Measurements from ENCODE around the gene TM4SF1.
A peak's percentile ranks its signal among the peaks of the same experiment; 100 is the strongest.

Gene TM4SF1

DNA sequence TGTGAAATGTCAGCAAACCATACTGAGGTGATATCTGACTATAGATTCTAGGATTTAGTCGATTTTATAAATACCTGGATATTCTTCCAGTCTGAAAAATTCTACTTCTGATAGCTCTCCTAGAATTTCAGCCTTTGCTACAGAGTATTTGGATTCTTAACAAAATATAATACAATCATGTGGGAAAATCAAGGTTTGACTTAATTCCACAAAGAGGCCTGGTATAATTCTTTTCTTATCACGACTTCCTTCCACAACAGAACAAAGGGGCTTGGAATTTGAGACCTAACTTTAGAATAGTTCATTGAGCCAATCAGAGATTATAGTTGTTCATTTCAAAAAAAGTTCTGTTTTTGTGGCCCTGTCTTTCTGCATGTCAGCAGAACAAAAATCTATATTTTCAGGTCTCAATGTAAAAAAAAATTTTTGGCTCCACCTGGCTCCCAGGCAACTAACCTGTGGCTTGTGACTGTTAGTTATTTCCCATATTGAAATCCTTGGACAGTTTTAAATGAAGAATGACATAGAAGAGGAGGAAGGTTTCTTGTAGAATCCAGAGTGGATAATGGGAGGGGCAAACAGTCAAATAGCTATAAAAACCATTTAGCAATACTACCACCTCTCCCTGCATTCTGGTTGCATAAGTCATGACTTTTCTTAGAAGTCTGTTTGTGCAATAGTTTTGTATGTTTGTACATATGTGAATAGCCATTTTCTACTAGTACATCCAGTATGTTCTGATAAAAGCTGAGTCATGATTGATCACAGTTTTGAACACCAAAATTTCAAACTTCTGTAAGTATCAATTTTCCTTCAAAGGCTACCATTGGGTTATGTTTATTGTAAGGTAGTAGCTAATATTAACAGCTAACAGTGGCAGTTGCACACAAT is 4.0 kb downstream of the TM4SF1 start:
- H2BK120ac ChIP-seq (ENCODE audit: low read depth, low read length), result no peak overlapping the region
- H3K9me3 ChIP-seq (ENCODE audit: control insufficient read depth, low read length), result no peaks in the 10 kb centered on the region
- no peak overlapping the region for H4K91ac ChIP-seq (ENCODE audit: low read length)
- H3K79me1 ChIP-seq (replicated peaks; ENCODE audit: low read length, poor library complexity, severe bottlenecking), result no peaks in the 10 kb centered on the region
- no peak overlapping the region for H2BK12ac ChIP-seq (ENCODE audit: low read length in 2 of 2)
- DNase-seq, result peak; percentile 90
- no peaks in the 10 kb centered on the region for H3K27me3 ChIP-seq (ENCODE audit: control insufficient read depth in 1 of 2, insufficient read depth in 1 of 2, low read length in 2 of 2)
- H2BK5ac ChIP-seq (ENCODE audit: low read depth, low read length, poor library complexity, severe bottlenecking), result no peak overlapping the region
- no CpG with 5 or more reads among the region's 2 CpGs for WGBS
- H3K27ac ChIP-seq (ENCODE audit: low read length, poor library complexity, severe bottlenecking), result peak overlapping the region; percentile 39
- H3K18ac ChIP-seq (ENCODE audit: low read depth in 1 of 2, low read length in 2 of 2), result no peak overlapping the region
- H3K4ac ChIP-seq (ENCODE audit: low read depth in 1 of 2, low read length in 2 of 2), result no peak overlapping the region
- H2AK5ac ChIP-seq (ENCODE audit: low read length, severe bottlenecking), result no peak overlapping the region
- H3K9ac ChIP-seq (ENCODE audit: low read length), result peak overlapping the region; percentile 13
- H3K36me3 ChIP-seq (ENCODE audit: control insufficient read depth in 1 of 2, insufficient read depth in 2 of 2, low read depth in 1 of 2, low read length in 2 of 2), result peaks cover 9 to 13% of the 10 kb centered on the region in 2 experiments
- H3K23ac ChIP-seq (ENCODE audit: low read length in 2 of 2), result no peak overlapping the region
- no peak overlapping the region for H4K8ac ChIP-seq (ENCODE audit: low read length)
- no peak overlapping the region for H3K4me2 ChIP-seq (ENCODE audit: low read length, poor library complexity, severe bottlenecking)
- H3K4me1 ChIP-seq (ENCODE audit: control insufficient read depth, insufficient read depth, low read depth, low read length), result peaks cover 7% of the 10 kb centered on the region
- no peak overlapping the region for H3K14ac ChIP-seq (ENCODE audit: low read length in 2 of 2)
- H3K4me3 ChIP-seq (ENCODE audit: insufficient read depth in 1 of 2, low read depth in 1 of 2, low read length in 2 of 2), result no peak overlapping the region
- H2AFZ ChIP-seq (ENCODE audit: low read depth, low read length), result no peak overlapping the region
- no peak overlapping the region for H2BK15ac ChIP-seq (ENCODE audit: low read depth, poor library complexity, severe bottlenecking)

DNA sequence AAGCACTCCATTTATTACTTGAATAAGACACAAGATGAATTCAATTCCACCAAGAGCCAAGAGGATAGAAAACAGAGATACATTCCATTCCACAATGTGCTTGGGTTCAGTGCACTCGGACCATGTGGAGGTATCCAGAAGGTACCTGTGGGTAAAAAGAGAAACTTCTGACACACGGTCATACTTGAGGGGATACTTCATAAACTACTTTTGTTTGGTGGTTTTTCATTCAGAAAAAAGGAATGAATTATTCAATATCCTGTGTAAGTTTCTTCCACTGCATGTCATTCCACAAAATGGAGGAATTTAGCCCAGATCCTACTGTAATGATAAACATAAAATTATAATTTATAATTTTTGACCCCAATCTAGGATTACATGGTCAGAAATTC is 5.7 kb downstream of the TM4SF1 start:
- no peak overlapping the region for H2BK120ac ChIP-seq (ENCODE audit: low read depth, low read length)
- no peak overlapping the region for H3K27ac ChIP-seq (ENCODE audit: low read length, poor library complexity, severe bottlenecking)
- 93% methylated on average over 2 of the region's 2 CpGs for WGBS
- no peaks in the 10 kb centered on the region for H3K9me3 ChIP-seq (ENCODE audit: control insufficient read depth, low read length)
- H3K4me2 ChIP-seq (ENCODE audit: low read length, poor library complexity, severe bottlenecking), result no peak overlapping the region
- no peak overlapping the region for H2BK5ac ChIP-seq (ENCODE audit: low read depth, low read length, poor library complexity, severe bottlenecking)
- H2BK15ac ChIP-seq (ENCODE audit: low read depth, poor library complexity, severe bottlenecking), result no peak overlapping the region
- no peak for DNase-seq
- H3K9ac ChIP-seq (ENCODE audit: low read length), result no peak overlapping the region
- H3K4me3 ChIP-seq (ENCODE audit: insufficient read depth in 1 of 2, low read depth in 1 of 2, low read length in 2 of 2), result no peak overlapping the region
- no peaks in the 10 kb centered on the region for H3K79me1 ChIP-seq (replicated peaks; ENCODE audit: low read length, poor library complexity, severe bottlenecking)
- no peak overlapping the region for H3K14ac ChIP-seq (ENCODE audit: low read length in 2 of 2)
- H3K23ac ChIP-seq (ENCODE audit: low read length in 2 of 2), result no peak overlapping the region
- peaks cover 8% of the 10 kb centered on the region for H3K4me1 ChIP-seq (ENCODE audit: control insufficient read depth, insufficient read depth, low read depth, low read length)
- no peak overlapping the region for H2AK5ac ChIP-seq (ENCODE audit: low read length, severe bottlenecking)
- H3K36me3 ChIP-seq (ENCODE audit: control insufficient read depth in 1 of 2, insufficient read depth in 2 of 2, low read depth in 1 of 2, low read length in 2 of 2), result peaks cover 9 to 13% of the 10 kb centered on the region in 2 experiments
- no peak overlapping the region for H2AFZ ChIP-seq (ENCODE audit: low read depth, low read length)
- no peak overlapping the region for H4K91ac ChIP-seq (ENCODE audit: low read length)
- H2BK12ac ChIP-seq (ENCODE audit: low read length in 2 of 2), result no peak overlapping the region
- no peak overlapping the region for H3K18ac ChIP-seq (ENCODE audit: low read depth in 1 of 2, low read length in 2 of 2)
- no peaks in the 10 kb centered on the region for H3K27me3 ChIP-seq (ENCODE audit: control insufficient read depth in 1 of 2, insufficient read depth in 1 of 2, low read length in 2 of 2)
- no peak overlapping the region for H4K8ac ChIP-seq (ENCODE audit: low read length)
- no peak overlapping the region for H3K4ac ChIP-seq (ENCODE audit: low read depth in 1 of 2, low read length in 2 of 2)

DNA sequence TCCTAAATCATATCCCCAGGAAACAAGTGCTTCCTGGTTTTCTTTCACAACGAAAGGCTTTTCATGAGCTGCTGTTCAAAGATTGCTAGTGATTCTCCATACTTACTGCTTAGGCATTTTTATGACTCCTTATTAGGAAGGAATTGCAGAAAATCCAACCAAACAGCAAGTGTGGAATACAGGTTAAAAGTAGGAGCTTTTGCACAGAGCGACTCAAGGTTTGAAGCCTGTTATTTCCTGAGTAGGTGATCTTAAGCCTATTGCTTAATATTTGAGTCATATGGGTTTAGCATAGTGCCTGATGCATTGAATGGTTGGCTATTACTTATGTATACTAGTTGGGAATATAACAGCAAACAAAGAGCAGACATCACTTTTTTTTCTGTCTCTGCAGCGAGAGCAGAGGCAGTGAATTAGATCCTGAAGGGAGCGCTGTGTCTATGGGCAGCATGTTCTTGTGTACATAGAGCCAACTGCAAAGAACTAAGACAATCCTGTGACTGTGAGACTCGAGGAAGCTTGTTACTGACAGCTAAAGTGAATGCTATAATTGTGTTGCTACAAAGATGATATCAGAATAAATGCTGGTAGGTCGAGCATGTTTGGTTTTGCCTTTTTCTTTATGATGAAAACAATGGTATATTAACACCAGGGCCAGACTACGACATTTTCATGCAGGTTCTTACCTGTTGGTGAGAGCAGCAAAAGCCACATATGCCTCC is 6.3 kb downstream of the TM4SF1 start:
- Histone ChIP-seq H2BK15ac (ENCODE audit: low read depth, poor library complexity, severe bottlenecking) (no peak overlapping the region), H2BK5ac (ENCODE audit: low read depth, low read length, poor library complexity, severe bottlenecking) (no peak overlapping the region), H3K18ac (ENCODE audit: low read depth in 1 of 2, low read length in 2 of 2) (peak overlapping the region in 1 of 2 experiments; percentile 69), H3K36me3 (ENCODE audit: control insufficient read depth in 1 of 2, insufficient read depth in 2 of 2, low read depth in 1 of 2, low read length in 2 of 2) (peaks cover 9 to 13% of the 10 kb centered on the region in 2 experiments), H3K79me1 (replicated peaks; ENCODE audit: low read length, poor library complexity, severe bottlenecking) (no peaks in the 10 kb centered on the region), H3K4me1 (ENCODE audit: control insufficient read depth, insufficient read depth, low read depth, low read length) (peaks cover 8% of the 10 kb centered on the region), H3K27me3 (ENCODE audit: control insufficient read depth in 1 of 2, insufficient read depth in 1 of 2, low read length in 2 of 2) (no peaks in the 10 kb centered on the region), H4K91ac (ENCODE audit: low read length) (no peak overlapping the region), H3K14ac (ENCODE audit: low read length in 2 of 2) (no peak overlapping the region), H3K9me3 (ENCODE audit: control insufficient read depth, low read length) (no peaks in the 10 kb centered on the region), H3K4me3 (ENCODE audit: insufficient read depth in 1 of 2, low read depth in 1 of 2, low read length in 2 of 2) (no peak overlapping the region), H3K4ac (ENCODE audit: low read depth in 1 of 2, low read length in 2 of 2) (no peak overlapping the region), H4K8ac (ENCODE audit: low read length) (no peak overlapping the region), H3K9ac (ENCODE audit: low read length) (peak overlapping the region; percentile 4), H2BK120ac (ENCODE audit: low read depth, low read length) (no peak overlapping the region), H2BK12ac (ENCODE audit: low read length in 2 of 2) (peak overlapping the region in 1 of 2 experiments; percentile 47), H3K23ac (ENCODE audit: low read length in 2 of 2) (no peak overlapping the region), H2AFZ (ENCODE audit: low read depth, low read length) (no peak overlapping the region), H3K27ac (ENCODE audit: low read length, poor library complexity, severe bottlenecking) (peak overlapping the region; percentile 59), H3K4me2 (ENCODE audit: low read length, poor library complexity, severe bottlenecking) (no peak overlapping the region), H2AK5ac (ENCODE audit: low read length, severe bottlenecking) (no peak overlapping the region)
- DNase-seq, result peak; percentile 77
- 46% methylated on average over 7 of the region's 7 CpGs for WGBS

Measured in mesenchymal stem cell (in vitro differentiated cells and primary cell).